GM18909 (cell line): ENCODE data around the gene MB.

ENCODE experiments used
- ATAC-seq: cut with Tn5 transposase; IDR thresholded peaks from one replicate; pipeline ENCODE4 v1.9.1; 2021; ENCODE audit warnings: mild to moderate bottlenecking; ENCODE audit not compliant: unreplicated experiment, poor library complexity

MB gene

DNA sequence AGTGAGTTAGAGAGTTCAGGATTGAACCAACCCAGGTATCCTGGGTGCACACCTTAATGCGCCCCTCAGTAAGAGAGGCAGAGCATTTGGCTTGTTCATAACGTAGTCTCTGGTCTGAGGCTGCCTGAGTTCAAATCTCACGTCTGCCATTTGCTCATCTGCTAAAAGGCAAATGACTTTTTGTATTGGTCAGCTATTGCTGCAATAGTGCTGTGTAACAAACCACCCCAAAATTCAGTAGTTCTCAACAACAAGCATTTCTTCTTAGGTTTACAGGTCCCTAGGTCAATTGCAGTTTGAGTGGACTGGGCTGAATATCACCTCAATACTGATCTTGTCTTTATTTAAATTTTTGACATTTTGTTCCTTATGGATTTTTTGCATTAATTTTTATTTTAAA lies 58.4 kb downstream of the MB start:
- no peak for ATAC-seq

DNA sequence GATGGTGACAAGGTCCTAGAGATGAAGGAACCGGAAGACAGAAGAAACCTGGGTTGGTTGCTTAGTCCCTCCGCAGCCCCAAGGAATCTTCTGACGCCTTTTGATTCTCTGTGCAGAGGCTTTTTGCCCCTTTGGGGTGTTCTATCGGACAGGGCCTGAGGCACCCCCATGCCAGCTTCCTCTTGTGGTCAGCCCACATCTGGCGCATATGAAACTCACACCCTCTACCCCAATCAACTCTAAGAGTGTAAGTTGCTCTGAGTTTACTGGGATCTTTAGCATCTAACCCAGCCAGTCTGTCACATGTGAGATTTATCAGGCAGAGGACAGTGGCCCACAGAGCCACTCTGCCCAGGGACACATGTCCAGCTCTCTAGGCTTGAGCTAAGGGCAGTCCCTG lies 59.1 kb downstream of the MB start:
- no peak for ATAC-seq
